Stomach (tissue), 9 donors: ENCODE measurements around the gene CDC73. TPM values are rescaled to one million over a fixed set of nuclear protein-coding genes. Genes with fewer than 3 reads are reported as not detected.

Source experiments
- DNase-seq, 2 donors: peaks; one replicate each; pipeline versions ENCODE4 v3.0.0 to v3.0.0-alpha.2; 2013 to 2019
- H3K27ac ChIP-seq, 5 donors: fragments of 200-600 bp in 4 of 5; sonication (generic) in 4 of 5; one replicate each; pipeline ENCODE4 v1.5.1; 2013 to 2019; ENCODE audit warnings: mild to moderate bottlenecking in 1 of 5, moderate library complexity in 1 of 5
- H3K27me3 ChIP-seq, 3 donors: fragments of 200-600 bp; sonication (generic); one replicate each; pipeline ENCODE4 v1.5.1; 2017 to 2019; ENCODE audit warnings: mixed run types in 1 of 3
- H3K36me3 ChIP-seq, 4 donors: fragments of 200-600 bp; sonication (generic); 1 replicate in 3 of 4; 2 replicates in 1 of 4; pipeline ENCODE4 v1.5.1; 2016 to 2019
- H3K4me1 ChIP-seq, 4 donors: fragments of 200-600 bp; sonication (generic); one replicate each; pipeline ENCODE4 v1.5.1; 2016 to 2019
- H3K4me3 ChIP-seq, 4 donors: fragments of 200-600 bp; sonication (generic) in 3 of 4; one replicate each; pipeline ENCODE4 v1.5.1; 2016 to 2019; ENCODE audit warnings: mild to moderate bottlenecking in 1 of 4
- H3K9me3 ChIP-seq, 4 donors: fragments of 200-600 bp; sonication (generic); one replicate each; pipeline ENCODE4 v1.5.1; 2016 to 2019
- CTCF ChIP-seq, 7 experiments: fragments of 450-650 bp in 4 of 7; fragments of 200-600 bp in 3 of 7; sonication (generic) in 3 of 7; IDR thresholded peaks; one replicate each; pipeline ENCODE4 v1.5.1; 2016 to 2019; ENCODE audit warnings: antibody characterized with exemption in 7 of 7, control low read depth in 2 of 7, mild to moderate bottlenecking in 1 of 7
- EP300 ChIP-seq: sonication (generic); formaldehyde crosslinking; IDR thresholded peaks from one replicate; pipeline ENCODE4 v1.6.1; 2017; ENCODE audit warnings: antibody characterized with exemption
- POLR2A ChIP-seq, 4 donors: fragments of 450-650 bp; IDR thresholded peaks; one replicate each; pipeline ENCODE4 v1.6.1; 2016; ENCODE audit warnings: antibody characterized with exemption in 4 of 4, control low read depth in 2 of 4, mild to moderate bottlenecking in 1 of 4, moderate library complexity in 1 of 4
- POLR2AphosphoS5 ChIP-seq, 3 donors: sonication (generic); formaldehyde crosslinking; IDR thresholded peaks; one replicate each; pipeline ENCODE4 v1.6.1; 2016; ENCODE audit warnings: antibody characterized with exemption in 3 of 3
- WGBS, 5 donors: extraction: QIAGEN DNeasy Blood & Tissue Kit in 3 of 5; methylation state at CpG; one replicate each; pipeline versions ENCODE4 v1.1.5 to v1.1.7; 2013 to 2018; 5-methylcytosine and 5-hydroxymethylcytosine counted together
- intact Hi-C: fragments of 100-400 bp; cut with DNase I; formaldehyde crosslinking; loops from one replicate; pipeline ENCODE4 v1.15.1; 2023; ENCODE audit warnings: low total_unique reads
- polyA plus RNA-seq, 3 donors: library from polyadenylated mRNA; stranded (reverse); fragments of 200-250 nt; gene quantifications; one replicate each; pipeline ENCODE4 v1.2.3, GENCODE V29; 2013
- total RNA-seq, 5 donors: library from RNA; depleted of rRNA; stranded (reverse); fragments of >200 nt; gene quantifications; one replicate each; pipeline versions ENCODE4 v1.1.0 to v1.2.3, GENCODE V29; 2014 to 2016
- donor health status: healthy with polysubstance abuse.
- donor health status: Bipolar disorder and iron deficiency.
- donor health status: healthy.

The CDC73 gene
- total and polyA plus RNA-seq, 8 donors, result 6.7 to 75.9 (median 20.1) TPM

DNA sequence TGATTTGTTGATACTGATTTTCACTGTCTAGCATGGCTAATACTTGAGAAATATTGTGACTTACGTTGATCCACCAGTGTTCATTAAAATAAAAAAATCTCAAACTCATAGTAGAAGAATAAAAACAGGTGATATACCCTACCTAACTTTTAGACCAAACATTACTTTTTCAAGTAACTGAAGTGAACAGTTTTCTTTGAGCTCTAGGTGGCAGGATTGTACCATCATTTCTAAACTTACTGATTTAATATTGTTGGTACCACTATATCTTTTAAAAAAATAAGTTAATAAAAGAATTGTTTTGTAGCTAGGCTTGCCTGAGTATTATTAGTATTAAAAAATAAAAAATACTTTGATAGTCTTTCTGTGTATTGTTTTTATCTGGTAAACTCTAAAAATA lies 21.5 kb downstream of the CDC73 start:
- WGBS, 5 donors, result 72 to 80% (median 75%) methylated on average over 1 of the region's 1 CpG
- DNase-seq, result peak in 1 of 2 donors; percentile 45
- intact Hi-C loops, result no loop called here

DNA sequence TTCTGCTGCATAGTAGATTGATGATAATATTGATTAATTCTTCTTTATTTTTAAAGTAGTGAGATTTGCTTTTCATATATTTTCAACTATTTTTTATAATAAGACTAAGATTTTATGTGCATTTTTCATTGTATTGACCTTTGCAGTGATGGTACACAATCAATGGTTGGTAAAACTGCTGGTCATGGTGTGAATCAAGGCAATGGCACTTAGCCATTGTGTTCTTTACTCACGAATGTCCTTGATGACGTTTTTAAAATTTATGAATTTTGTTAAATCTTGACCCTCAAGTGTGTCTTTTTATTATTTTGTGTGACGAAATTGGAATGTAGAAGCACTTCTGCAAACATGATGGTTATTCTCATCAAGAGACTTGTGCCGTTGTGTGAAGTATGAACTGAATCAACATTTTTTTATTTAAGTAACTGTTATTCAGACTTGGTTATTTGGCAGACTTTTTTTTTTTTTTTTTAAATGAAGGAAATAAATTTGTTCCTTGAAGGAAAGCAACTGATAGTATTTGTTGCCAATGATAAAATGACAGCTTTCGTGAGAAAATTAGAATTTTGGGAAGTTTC lies 22.6 kb downstream of the CDC73 start:
- Histone ChIP-seq H3K9me3 (no peaks in the 10 kb centered on the region), H3K4me1 (peaks cover 0 to 12% (median 6%) of the 10 kb centered on the region in 4 donors), H3K36me3 (peaks cover 13 to 73% (median 72%) of the 10 kb centered on the region in 4 donors), H3K27ac (no peak overlapping the region), H3K27me3 (no peaks in the 10 kb centered on the region), H3K4me3 (no peak overlapping the region)
- DNase-seq, result no peak
- intact Hi-C loops, result no loop called here
- 82 to 91% (median 86%) methylated on average over 5 of the region's 5 CpGs for WGBS, 5 donors
- no peak for TF ChIP-seq POLR2AphosphoS5 (IDR thresholded peaks at IDR 0.05)
- no peak for TF ChIP-seq CTCF (IDR thresholded peaks at IDR 0.05)
- no peak for TF ChIP-seq EP300
- TF ChIP-seq POLR2A (IDR thresholded peaks at IDR 0.05), result no peak

More for the DNA sequence above, 21.5 kb downstream of the CDC73 start:
- Histone ChIP-seq H3K9me3 (no peaks in the 10 kb centered on the region), H3K27me3 (no peaks in the 10 kb centered on the region), H3K4me1 (peaks cover 0 to 12% (median 6%) of the 10 kb centered on the region in 4 donors), H3K4me3 (no peak overlapping the region), H3K27ac (no peak overlapping the region), H3K36me3 (peaks cover 15 to 75% (median 73%) of the 10 kb centered on the region in 4 donors)
- no peak for TF ChIP-seq POLR2A (IDR thresholded peaks at IDR 0.05)
- TF ChIP-seq EP300, result no peak
- peak in 1 of 7 experiments; percentile 12 for TF ChIP-seq CTCF (IDR thresholded peaks at IDR 0.05)
- TF ChIP-seq POLR2AphosphoS5 (IDR thresholded peaks at IDR 0.05), result no peak

DNA sequence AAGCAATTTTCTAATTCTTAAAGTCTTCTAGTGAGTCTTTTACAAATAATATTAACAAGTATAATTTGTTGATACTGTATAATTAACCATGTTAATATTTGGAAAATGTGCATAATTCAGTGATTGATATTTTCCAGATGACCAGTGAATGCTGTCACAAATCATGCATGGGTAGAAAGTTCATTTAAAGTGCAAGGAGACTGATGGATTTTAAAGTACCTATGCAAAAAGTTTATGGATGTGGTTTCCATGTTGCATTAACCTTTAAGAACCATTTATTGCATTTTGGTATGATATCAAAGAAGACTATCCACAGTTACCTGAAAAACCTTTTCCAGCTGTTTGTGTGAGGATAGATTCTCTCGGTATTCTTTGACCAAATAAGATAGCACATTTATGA lies 23.2 kb downstream of the CDC73 start:
- Histone ChIP-seq H3K27me3 (no peaks in the 10 kb centered on the region), H3K4me1 (peaks cover 0 to 12% (median 6%) of the 10 kb centered on the region in 4 donors), H3K9me3 (no peaks in the 10 kb centered on the region), H3K36me3 (peaks cover 9 to 73% (median 71%) of the 10 kb centered on the region in 4 donors), H3K4me3 (no peak overlapping the region), H3K27ac (no peak overlapping the region)
- no peak for DNase-seq
- intact Hi-C loops, result no loop called here
- WGBS, 5 donors, result 81 to 95% (median 92%) methylated on average over 1 of the region's 1 CpG
- TF ChIP-seq EP300, result no peak
- TF ChIP-seq POLR2AphosphoS5 (IDR thresholded peaks at IDR 0.05), result no peak
- TF ChIP-seq CTCF (IDR thresholded peaks at IDR 0.05), result no peak

DNA sequence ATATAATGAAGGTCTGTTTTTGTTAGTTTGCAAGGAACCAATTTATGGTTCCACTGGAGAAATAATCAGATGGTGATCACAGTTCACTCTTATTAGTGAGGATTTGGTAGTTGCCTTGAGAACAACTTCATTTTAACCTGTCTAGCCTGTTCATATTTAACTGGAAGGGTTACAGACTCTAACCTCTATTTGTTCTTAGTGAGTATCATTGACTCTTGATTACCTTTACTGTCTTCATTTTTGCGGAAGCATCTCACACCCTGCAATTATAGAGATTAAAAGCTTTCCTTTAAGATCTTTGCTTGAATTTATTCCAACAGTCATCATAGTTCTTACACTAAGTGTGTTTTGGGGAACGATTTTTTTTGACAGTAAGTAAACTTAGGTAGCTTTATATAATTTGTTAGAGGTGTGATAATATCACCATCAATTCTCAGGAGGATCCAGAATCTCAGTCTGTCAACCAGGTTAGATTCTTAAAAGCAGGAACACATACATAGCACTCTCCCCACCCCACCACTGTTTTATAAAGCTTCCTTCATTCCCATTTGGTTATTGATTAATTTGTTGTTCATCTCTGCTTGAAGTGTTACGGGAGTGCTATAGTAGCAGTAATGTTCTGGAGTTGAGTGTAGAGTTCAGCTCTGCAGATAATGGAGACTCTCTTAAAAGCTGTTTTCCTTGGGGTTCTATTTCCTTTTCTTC lies 34.4 kb downstream of the CDC73 start:
- H3K4me3 ChIP-seq, result no peak overlapping the region
- 52 to 65% (median 63%) methylated on average over 3 of the region's 3 CpGs for WGBS, 5 donors
- H3K27me3 ChIP-seq, result no peaks in the 10 kb centered on the region
- DNase-seq, result no peak
- no peaks in the 10 kb centered on the region for H3K9me3 ChIP-seq
- peaks cover 7 to 41% (median 37%) of the 10 kb centered on the region in 4 donors for H3K36me3 ChIP-seq
- TF ChIP-seq POLR2A (IDR thresholded peaks at IDR 0.05) (no peak), CTCF (IDR thresholded peaks at IDR 0.05) (no peak), POLR2AphosphoS5 (IDR thresholded peaks at IDR 0.05) (no peak), EP300 (no peak)
- H3K27ac ChIP-seq, result no peak overlapping the region
- intact Hi-C loops, result no loop called here
- H3K4me1 ChIP-seq, result peaks cover 0 to 30% (median 17%) of the 10 kb centered on the region in 4 donors
